GM06990 (cell line): ENCODE measurements around the gene PAEP.

Source experiments
- DNase-seq: peaks from one replicate; pipeline ENCODE4 v3.0.0-alpha.2; 2011; ENCODE audit not compliant: insufficient read length; ENCODE audit errors: extremely low read depth
- H3K27me3 ChIP-seq: replicated peaks from 2 replicates; pipeline ENCODE4 v1.6.0; 2011; ENCODE audit warnings: low read length; ENCODE audit not compliant: control insufficient read depth, insufficient read depth
- H3K36me3 ChIP-seq: 2 replicates; pipeline ENCODE4 v1.5.1; 2011; ENCODE audit warnings: low read length; ENCODE audit not compliant: control insufficient read depth, insufficient read depth
- H3K4me3 ChIP-seq: replicated peaks from 2 replicates; pipeline ENCODE4 v1.5.1; 2011; ENCODE audit warnings: low read depth, mild to moderate bottlenecking, control low read depth, low read length
- CTCF ChIP-seq: IDR thresholded peaks from 2 replicates; pipeline ENCODE4 v1.5.1; 2011; ENCODE audit warnings: low read length, control low read depth, mild to moderate bottlenecking, inconsistent platforms; ENCODE audit not compliant: insufficient read depth, poor library complexity, severe bottlenecking

Gene PAEP

GRCh38 chr9:135582966-135583687 is 21.6 kb downstream of the PAEP start:
- no peaks in the 10 kb centered on the region for H3K27me3 ChIP-seq

GRCh38 chr9:135583688-135584011 is 22.1 kb downstream of the PAEP start:
- no peak for TF ChIP-seq CTCF
- Histone ChIP-seq H3K36me3 (no peaks in the 10 kb centered on the region), H3K4me3 (no peak overlapping the region), H3K27me3 (no peaks in the 10 kb centered on the region)
- DNase-seq = no peak

More at GRCh38 chr9:135582966-135583687, 21.6 kb downstream of the PAEP start:
- no peak overlapping the region for H3K4me3 ChIP-seq
- DNase-seq = no peak
- TF ChIP-seq CTCF = no peak
- H3K36me3 ChIP-seq = no peaks in the 10 kb centered on the region

- DNase-seq = no peak
- Histone ChIP-seq H3K27me3 (no peaks in the 10 kb centered on the region), H3K4me3 (no peak overlapping the region), H3K36me3 (no peaks in the 10 kb centered on the region)
- TF ChIP-seq CTCF = no peak
These were observed 22.8 kb downstream of the PAEP start for GRCh38 chr9:135584371-135584770.

- TF ChIP-seq CTCF = no peak
- H3K4me3 ChIP-seq = no peak overlapping the region
- no peaks in the 10 kb centered on the region for H3K27me3 ChIP-seq
- no peaks in the 10 kb centered on the region for H3K36me3 ChIP-seq
- no peak for DNase-seq
These were observed 23.4 kb downstream of the PAEP start for GRCh38 chr9:135584934-135585333.

- TF ChIP-seq CTCF = no peak
- no peaks in the 10 kb centered on the region for H3K27me3 ChIP-seq
- DNase-seq = no peak
These were observed 25.1 kb downstream of the PAEP start for GRCh38 chr9:135586601-135587109.

More at GRCh38 chr9:135586601-135587109, 25.1 kb downstream of the PAEP start:
- no peaks in the 10 kb centered on the region for H3K36me3 ChIP-seq
- no peak overlapping the region for H3K4me3 ChIP-seq
